ENCODE results near the gene ALDH4A1.

DNA sequence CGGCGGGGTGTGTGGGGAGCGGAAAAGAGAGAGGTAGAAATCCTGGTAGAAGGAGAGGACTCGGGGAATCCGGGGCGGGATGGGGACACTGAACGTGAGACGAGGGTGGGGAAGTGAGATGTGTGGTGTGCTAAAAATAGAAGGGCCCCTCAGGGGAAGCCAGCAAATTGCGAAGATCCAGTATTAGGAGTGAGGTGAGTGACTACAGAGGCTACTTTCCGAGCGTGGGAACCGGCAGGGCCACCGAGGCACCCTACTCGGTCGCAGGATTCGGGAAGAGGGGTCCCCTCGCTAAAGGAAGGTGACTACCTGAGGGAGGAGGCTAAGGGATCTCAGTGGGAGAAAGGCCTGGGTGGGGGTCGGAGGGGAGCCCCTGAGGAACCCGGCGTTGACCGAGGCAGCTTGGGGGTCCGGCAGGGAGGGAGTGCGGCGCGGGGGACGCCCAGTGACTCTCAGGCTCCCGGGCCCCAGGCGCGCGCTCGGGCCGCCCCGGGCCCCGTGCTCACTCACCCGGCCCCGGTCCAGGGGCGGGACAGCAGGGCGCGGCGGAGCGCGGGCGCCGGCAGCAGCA, 318 bp downstream of the ALDH4A1 start:
- TF ChIP-seq EZH2 (optimal IDR thresholded peaks at IDR 0.05; ENCODE audit: low read depth, low read length) = no peak
- TF ChIP-seq, protein P1, sequence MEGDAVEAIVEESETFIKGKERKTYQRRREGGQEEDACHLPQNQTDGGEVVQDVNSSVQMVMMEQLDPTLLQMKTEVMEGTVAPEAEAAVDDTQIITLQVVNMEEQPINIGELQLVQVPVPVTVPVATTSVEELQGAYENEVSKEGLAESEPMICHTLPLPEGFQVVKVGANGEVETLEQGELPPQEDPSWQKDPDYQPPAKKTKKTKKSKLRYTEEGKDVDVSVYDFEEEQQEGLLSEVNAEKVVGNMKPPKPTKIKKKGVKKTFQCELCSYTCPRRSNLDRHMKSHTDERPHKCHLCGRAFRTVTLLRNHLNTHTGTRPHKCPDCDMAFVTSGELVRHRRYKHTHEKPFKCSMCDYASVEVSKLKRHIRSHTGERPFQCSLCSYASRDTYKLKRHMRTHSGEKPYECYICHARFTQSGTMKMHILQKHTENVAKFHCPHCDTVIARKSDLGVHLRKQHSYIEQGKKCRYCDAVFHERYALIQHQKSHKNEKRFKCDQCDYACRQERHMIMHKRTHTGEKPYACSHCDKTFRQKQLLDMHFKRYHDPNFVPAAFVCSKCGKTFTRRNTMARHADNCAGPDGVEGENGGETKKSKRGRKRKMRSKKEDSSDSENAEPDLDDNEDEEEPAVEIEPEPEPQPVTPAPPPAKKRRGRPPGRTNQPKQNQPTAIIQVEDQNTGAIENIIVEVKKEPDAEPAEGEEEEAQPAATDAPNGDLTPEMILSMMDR (IDR thresholded peaks at IDR 0.05; ENCODE audit: low read length) = no peak
